Neural crest cell (in vitro differentiated cells): ENCODE measurements around the gene PLEKHJ1. TPM values are rescaled to one million over a fixed set of nuclear protein-coding genes. Genes with fewer than 3 reads are reported as not detected.

Source experiments
- DNase-seq: peaks from one replicate; pipeline ENCODE4 v3.0.0; 2021; ENCODE audit warnings: low read depth, mixed read lengths, low spot score
- H3K27ac Mint-ChIP-seq: one replicate; pipeline ENCODE4 v1.8.0; 2021; ENCODE audit warnings: mild to moderate bottlenecking, mixed read lengths; ENCODE audit not compliant: unreplicated experiment
- H3K27me3 Mint-ChIP-seq: 2 replicates; pipeline ENCODE4 v1.8.0; 2021; ENCODE audit warnings: low read depth, mild to moderate bottlenecking, mixed read lengths
- H3K36me3 Mint-ChIP-seq: 2 replicates; pipeline ENCODE4 v1.8.0; 2021; ENCODE audit warnings: low read depth, mild to moderate bottlenecking, mixed read lengths
- H3K4me1 Mint-ChIP-seq: 2 replicates; pipeline ENCODE4 v1.8.0; 2021; ENCODE audit warnings: mixed read lengths
- H3K4me3 Mint-ChIP-seq: one replicate; pipeline ENCODE4 v1.8.0; 2021; ENCODE audit warnings: mild to moderate bottlenecking, mixed read lengths
- H3K9me3 Mint-ChIP-seq: 2 replicates; pipeline ENCODE4 v1.8.0; 2021; ENCODE audit warnings: mixed read lengths
- CTCF ChIP-seq: fragments of 200-600 bp; sonication (generic); conservative IDR thresholded peaks from 2 replicates; pipeline ENCODE4 v1.5.0; 2021; ENCODE audit warnings: antibody characterized with exemption, mild to moderate bottlenecking
- total RNA-seq: library from RNA; stranded (reverse); gene quantifications from 2 replicates; pipeline ENCODE4 v1.2.1, GENCODE V29; 2021

Gene PLEKHJ1
- total RNA-seq, 1 donor from 2014 or later, result 137 TPM

- Mint-ChIP-seq H3K4me3 (no peak overlapping the region), H3K4me1 (no peaks in the 10 kb centered on the region), H3K27ac (peak overlapping the region; percentile 47), H3K9me3 (no peaks in the 10 kb centered on the region), H3K27me3 (no peaks in the 10 kb centered on the region), H3K36me3 (peaks cover 3% of the 10 kb centered on the region)
- no peak for TF ChIP-seq CTCF
- no peak for DNase-seq
Measured at GRCh38 chr19:2190848-2191455, 45.2 kb downstream of the PLEKHJ1 start.

- Mint-ChIP-seq H3K4me1 (no peaks in the 10 kb centered on the region), H3K27ac (no peak overlapping the region), H3K4me3 (no peak overlapping the region), H3K9me3 (no peaks in the 10 kb centered on the region), H3K36me3 (peaks cover 6% of the 10 kb centered on the region), H3K27me3 (no peaks in the 10 kb centered on the region)
- no peak for DNase-seq
- TF ChIP-seq CTCF, result no peak
Measured at GRCh38 chr19:2189880-2190279, 46.2 kb downstream of the PLEKHJ1 start.

GRCh38 chr19:2188708-2189385, 47.3 kb downstream of the PLEKHJ1 start:
- H3K4me3 Mint-ChIP-seq, result no peak overlapping the region
- DNase-seq, result no peak
- no peaks in the 10 kb centered on the region for H3K9me3 Mint-ChIP-seq
- no peaks in the 10 kb centered on the region for H3K27me3 Mint-ChIP-seq
- H3K27ac Mint-ChIP-seq, result no peak overlapping the region
- peaks cover 6% of the 10 kb centered on the region for H3K36me3 Mint-ChIP-seq
- no peak for TF ChIP-seq CTCF
- H3K4me1 Mint-ChIP-seq, result no peaks in the 10 kb centered on the region

GRCh38 chr19:2187159-2187558, 49.0 kb downstream of the PLEKHJ1 start:
- TF ChIP-seq CTCF, result no peak
- H3K27ac Mint-ChIP-seq, result peak overlapping the region; percentile 78
- no peaks in the 10 kb centered on the region for H3K9me3 Mint-ChIP-seq
- no peaks in the 10 kb centered on the region for H3K27me3 Mint-ChIP-seq
- H3K4me1 Mint-ChIP-seq, result no peaks in the 10 kb centered on the region
- peaks cover 3% of the 10 kb centered on the region for H3K36me3 Mint-ChIP-seq
- DNase-seq, result no peak
- no peak overlapping the region for H3K4me3 Mint-ChIP-seq

- TF ChIP-seq CTCF, result no peak
- DNase-seq, result no peak
- H3K4me3 Mint-ChIP-seq, result no peak overlapping the region
- H3K27ac Mint-ChIP-seq, result no peak overlapping the region
- H3K36me3 Mint-ChIP-seq, result peaks cover 3% of the 10 kb centered on the region
- no peaks in the 10 kb centered on the region for H3K9me3 Mint-ChIP-seq
- no peaks in the 10 kb centered on the region for H3K4me1 Mint-ChIP-seq
- H3K27me3 Mint-ChIP-seq, result no peaks in the 10 kb centered on the region
Measured at GRCh38 chr19:2186071-2186846, 49.9 kb downstream of the PLEKHJ1 start.
